Stomach (tissue), 4 donors: Measurements from ENCODE around the gene USP40.
A peak's percentile ranks its signal among the peaks of the same experiment; 100 is the strongest.

Source experiments
- CTCF ChIP-seq, 7 experiments: fragments of 450-650 bp in 4 of 7; fragments of 200-600 bp in 3 of 7; sonication (generic) in 3 of 7; IDR thresholded peaks; one replicate each; pipeline ENCODE4 v1.5.1; 2016 to 2019; ENCODE audit warnings: antibody characterized with exemption in 7 of 7, control low read depth in 2 of 7, mild to moderate bottlenecking in 1 of 7
- EP300 ChIP-seq: sonication (generic); formaldehyde crosslinking; IDR thresholded peaks from one replicate; pipeline ENCODE4 v1.6.1; 2017; ENCODE audit warnings: antibody characterized with exemption
- POLR2A ChIP-seq, 4 donors: fragments of 450-650 bp; IDR thresholded peaks; one replicate each; pipeline ENCODE4 v1.6.1; 2016; ENCODE audit warnings: antibody characterized with exemption in 4 of 4, control low read depth in 2 of 4, mild to moderate bottlenecking in 1 of 4, moderate library complexity in 1 of 4
- POLR2AphosphoS5 ChIP-seq, 3 donors: sonication (generic); formaldehyde crosslinking; IDR thresholded peaks; one replicate each; pipeline ENCODE4 v1.6.1; 2016; ENCODE audit warnings: antibody characterized with exemption in 3 of 3

GRCh38 chr2:233468741-233469110 lies 97.9 kb downstream of the USP40 start:
- TF ChIP-seq CTCF (IDR thresholded peaks at IDR 0.05) (no peak), POLR2A (IDR thresholded peaks at IDR 0.05) (no peak), POLR2AphosphoS5 (IDR thresholded peaks at IDR 0.05) (peak in 1 of 3 donors; percentile 4), EP300 (no peak)
